HG03097 (cell line): ENCODE results near the gene CCDC110.
A peak's percentile ranks its signal among the peaks of the same experiment; 100 is the strongest.
"Not testable (repeated sequence)": the region's sequence is repeated elsewhere in the genome, so short reads cannot be mapped to it uniquely, and the experiment has no call there.

Experiments
- ATAC-seq: cut with Tn5 transposase; IDR thresholded peaks from one replicate; pipeline ENCODE4 v1.9.1; 2021; ENCODE audit not compliant: unreplicated experiment, low FRiP score

The CCDC110 gene

DNA sequence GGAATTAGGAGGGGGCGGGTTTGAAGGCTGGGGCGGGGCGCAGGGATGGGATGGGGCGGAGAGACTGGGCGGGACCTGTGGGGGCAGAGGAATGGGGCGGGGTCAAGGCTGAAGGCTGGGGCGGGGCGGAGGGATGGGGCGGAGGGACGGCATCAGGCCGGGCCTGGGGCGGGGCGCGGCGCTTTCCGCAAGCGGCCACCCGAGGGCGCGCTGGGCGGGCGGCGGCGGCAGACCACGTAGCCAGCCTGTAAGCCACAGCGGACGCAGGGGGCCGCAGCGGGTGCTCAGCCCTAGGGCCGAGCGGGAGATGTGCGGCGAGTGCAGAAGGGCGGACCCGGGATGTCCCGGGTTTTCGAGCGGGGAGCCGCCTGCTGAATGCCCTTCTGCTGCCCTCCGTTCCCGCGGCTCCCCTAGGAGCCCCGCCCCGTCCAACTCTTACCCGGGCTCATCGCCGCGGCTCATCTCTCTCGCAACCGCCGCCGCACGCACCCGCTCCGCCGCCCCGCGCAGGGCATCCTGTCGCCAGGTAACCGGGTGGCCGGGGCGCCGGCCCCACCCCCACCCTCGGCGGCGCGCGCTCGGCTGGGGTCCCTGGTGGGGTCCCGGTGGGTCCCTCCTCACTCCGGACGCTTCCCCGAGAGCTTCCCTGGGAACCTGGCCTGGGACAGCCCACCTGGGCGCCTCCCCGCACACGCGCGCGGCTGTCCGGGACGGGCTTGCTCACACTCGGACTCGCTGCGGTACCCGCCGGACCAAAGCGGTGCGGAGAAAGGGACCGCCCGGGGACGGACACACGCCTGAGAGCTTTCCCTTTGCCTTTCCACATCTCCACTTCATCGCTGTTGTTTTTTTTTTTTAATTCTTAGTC, at the start of gene CCDC110:
Gene CCDC110 (minus strand): TSS at position 499 of the 868 bp plus-strand sequence. CDS start 50 bp downstream, at position 449.
- ATAC-seq, result peak; percentile 97

DNA sequence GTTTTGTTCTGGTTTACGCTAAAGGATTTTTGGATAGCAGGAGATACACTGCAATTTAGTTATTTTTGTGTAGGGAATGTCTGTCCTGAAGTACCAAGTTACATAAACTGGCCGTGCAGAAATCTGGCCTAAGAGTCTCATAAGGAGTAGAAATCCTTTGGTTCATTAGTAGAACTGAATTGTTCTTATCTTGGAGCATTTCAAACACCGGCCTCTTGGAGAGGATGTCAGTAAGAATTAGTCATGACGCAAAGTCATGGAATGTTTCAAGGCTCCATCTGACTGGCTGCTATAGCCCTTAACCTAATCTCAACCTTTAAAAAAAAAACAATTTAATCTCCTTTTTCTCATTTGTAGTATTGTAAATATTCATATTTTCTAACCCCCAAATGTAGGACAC, 48.6 kb upstream of the CCDC110 start:
- no peak for ATAC-seq

DNA sequence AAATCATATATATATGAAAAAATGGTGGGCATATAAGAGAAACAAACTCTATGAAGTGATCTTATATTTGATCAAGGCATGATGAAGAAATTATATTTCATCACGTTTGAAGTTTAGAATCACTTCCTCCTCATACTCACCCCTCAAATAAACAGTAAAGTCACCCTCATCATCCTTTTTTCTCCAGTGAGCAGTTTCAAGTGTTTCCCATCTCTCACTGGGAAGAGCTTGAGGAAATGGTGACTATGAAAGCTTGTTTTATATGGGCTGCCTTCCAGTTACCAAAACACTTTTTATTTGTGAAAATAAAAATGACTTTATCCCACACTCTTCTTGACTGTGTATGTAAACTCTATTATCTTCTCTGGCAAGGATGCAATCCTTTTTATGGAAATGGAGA, 47.0 kb upstream of the CCDC110 start:
- ATAC-seq, result no peak

DNA sequence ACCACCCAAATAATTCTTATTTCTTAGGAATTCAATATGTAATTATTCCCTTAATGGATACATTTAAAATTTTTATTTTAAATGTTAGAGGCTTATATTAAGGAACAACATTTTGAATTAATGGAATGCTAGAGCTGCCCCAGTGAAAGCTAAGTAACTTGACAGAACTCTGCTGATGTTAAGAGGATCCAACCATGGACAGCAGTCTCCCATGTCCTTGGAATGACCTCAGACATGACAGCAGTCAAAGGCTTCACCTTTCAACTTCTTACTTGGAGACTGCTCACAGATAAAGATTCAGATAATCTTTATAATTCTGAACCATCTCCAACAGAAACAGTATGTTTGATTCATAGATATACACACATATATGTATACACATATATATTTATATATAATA, 46.5 kb upstream of the CCDC110 start:
- ATAC-seq, result no peak

DNA sequence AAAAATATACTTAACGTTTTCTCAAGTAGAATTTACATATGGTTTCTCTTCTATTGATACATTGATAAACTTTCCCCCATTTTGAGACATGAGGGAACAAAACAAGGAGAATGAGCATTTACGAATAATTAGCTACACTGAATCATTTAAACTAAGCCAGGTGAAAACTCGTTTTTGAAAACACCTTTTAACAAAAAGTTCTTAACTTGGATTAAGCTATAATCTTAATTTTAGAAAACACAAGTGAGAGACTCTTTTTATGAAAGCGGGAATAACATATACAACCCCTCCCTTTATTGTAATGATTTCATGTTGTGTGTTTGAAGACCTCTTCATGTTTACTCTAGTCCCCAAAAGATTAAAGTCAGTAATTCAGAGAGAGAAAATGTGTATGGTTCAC, 43.7 kb upstream of the CCDC110 start:
- no peak for ATAC-seq

DNA sequence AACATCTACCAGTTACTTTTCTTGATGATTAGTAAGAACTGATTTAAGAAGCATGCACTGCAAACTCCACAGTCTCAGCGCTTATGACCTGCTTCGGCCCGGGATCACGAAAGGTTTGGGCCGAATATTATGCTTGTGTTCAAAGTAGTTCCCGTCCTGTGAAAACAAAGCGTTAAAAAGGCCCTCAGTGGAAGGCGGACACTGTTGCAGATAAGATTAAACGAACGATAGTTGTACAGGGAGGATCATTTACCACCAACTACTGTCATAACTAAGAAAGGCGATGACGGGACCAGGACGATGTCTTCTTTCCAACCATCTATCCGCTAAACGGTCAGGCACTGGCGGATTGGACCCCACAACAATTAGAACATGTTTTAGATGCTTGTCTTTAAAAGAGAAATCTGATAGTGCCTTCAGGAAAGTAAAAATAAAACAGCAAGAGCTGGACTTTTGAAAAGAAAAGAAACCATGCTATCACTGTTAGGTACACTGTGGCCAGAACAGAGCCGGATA, 42.7 kb upstream of the CCDC110 start:
- ATAC-seq, result no peak

DNA sequence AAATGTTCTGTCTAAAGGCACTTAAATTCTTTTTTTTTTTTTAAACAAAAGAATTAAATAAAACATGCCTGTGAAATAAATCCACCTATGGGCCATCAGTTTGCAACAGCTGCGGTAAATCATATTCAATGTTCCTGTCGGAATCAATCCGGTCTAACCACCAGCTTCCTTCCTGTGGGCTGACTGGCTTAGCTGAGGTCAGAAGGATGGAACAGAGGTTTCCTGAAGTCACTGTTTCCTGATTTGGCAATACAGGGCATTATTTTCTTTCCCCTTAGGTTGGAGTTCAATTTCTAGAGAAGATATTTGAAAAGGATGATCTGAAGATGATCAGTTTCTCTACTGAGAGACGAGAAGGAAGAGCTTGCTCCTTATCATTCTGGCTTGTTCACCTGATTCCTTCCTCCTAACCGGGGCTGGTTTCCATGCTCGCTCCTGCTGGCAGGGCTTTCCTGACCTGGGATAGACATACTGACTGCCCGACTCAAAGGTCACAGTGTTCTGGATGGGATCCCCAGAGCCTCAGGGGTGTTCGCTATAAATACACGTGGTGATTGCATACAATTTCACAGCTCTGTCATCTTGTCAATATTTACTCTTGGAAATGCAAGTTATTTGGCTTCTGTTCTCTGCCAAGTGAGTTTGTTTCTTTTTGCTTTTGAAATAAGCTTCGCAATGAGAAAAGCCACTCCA, 42.1 kb upstream of the CCDC110 start:
- ATAC-seq, result no peak

DNA sequence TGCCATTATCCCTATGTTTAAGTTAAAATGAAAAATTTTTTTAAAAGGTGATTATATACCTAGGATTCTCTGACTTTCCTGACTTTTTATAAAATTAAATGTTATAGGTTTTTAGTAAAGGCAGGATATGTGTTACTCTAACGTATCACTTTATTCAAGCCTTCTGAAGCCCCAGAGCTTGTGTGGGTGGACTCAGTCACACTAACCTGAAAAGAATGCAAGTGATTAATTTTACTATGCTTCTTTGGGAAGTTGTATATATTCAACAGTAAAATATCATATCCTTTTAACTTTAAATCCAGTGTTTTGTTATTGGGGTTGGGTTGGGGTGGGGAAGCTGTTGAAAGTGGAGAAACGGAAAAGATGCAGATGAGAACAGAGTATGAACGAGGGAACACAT, 41.0 kb upstream of the CCDC110 start:
- ATAC-seq, result no peak

DNA sequence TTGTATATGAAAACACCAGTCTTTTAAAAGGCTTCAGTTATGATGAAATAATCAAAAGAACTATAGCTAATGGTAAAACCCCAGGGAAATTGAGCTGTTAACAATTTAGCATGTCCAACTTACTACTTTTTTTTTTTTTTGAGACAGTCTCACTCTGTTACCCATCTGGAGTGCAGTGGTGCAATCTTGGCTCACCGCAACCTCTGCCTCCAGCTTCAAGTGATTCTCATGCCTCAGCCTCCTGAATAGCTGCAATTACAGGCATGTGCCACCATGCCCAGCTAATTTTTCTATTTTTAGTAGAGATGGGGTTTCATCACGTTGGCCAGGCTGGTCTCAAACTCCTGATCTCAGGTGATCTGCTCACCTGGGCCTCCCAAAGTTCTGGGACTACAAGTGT, 39.7 kb upstream of the CCDC110 start:
- not testable (repeated sequence) for ATAC-seq

DNA sequence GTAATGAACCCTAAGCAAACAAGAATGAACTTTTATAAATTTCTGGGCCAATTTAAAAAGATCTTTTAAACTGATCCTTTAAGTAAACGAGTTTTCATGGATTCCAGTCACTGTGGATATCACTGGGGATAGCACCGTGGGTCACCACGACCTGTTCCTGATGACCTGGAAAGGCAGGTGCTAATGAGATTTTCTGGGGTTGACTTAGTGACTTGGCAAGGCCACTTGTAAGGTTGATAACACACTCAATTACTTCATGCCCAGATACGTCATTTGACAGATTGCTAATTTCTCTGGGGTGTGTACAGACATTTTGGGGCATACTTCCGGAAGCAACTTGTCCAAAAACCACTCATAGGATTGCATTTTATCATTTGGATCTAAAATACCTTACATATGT, 39.3 kb upstream of the CCDC110 start:
- no peak for ATAC-seq

DNA sequence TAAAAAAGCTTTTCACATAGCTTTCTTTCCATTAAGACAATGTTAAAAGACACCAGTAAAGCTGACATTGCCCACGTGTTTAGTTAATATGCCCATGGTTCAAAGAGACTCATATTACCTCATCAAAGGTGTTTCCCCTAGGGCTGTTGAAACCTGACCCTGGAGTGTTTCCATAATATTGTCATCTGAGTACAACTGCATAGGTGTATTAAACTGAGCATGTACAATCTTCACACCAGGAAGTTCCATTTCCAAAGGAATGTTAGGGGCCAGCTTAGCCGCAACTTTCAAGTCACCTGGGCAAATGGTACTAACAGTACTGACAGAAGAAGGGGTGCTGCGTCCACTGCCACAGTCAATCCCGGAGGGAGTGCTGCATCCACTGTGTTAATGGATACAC, 36.6 kb upstream of the CCDC110 start:
- no peak for ATAC-seq

DNA sequence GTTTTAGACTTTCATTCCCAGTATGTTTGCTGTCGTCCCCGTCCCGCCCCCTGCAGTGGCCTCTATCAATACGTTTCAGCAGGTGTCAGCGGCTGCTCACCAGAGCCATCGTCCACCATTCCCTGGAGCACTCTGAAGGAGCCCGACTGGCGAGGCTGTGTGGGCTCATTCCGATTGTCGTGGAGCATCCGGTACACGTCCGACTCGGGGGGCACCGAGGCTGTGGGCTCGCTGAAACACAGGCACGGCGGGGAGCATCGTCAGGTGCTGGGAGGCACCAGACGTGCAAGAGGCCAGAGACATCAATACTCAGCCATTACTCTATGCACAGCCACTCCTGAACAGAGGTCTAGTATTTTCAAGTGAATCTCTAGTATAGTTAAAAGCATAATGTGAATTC, 34.9 kb upstream of the CCDC110 start:
- no peak for ATAC-seq

DNA sequence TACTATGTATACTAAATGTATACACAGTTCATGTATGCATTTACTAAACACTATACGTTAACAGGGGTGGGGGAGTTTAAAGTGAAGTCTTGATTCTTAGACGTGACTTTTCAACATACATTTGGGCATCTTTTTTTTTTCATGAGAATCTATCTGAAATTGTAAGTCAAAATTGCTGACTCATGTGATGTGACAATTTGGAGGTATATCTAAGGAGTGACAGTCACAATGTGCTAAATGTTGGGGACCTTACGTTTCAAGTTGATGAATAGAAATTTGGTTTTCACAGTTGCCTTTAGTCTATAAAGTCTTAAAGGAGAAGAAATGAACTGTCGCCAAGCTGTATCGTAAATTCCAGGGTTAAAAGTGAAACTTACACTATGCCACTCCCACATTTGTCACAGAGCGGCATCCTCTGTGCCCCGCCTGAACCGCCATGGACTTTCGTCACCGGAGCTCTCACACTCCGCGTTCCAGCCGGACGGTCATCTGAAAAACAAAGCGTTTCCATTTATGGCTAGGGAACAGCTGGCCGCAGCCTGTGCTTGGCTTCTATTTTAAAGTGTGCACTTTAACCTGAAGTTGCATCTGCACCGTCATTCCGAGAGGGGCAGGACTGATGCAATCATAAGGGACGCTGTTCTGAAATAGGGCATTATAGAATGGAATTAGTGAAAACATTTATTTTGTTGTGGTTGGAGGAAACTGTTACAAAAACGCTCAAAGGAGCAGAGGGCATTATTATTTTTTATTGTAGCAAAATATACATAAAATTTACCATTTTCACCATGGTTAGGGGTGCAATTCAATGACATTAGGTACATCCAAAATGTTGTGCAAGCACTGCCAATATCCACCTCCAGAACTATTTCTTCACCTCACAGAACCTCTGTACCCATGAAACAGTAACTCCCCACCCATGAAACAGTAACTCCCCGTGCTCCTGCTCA, 32.8 kb upstream of the CCDC110 start:
- ATAC-seq, result no peak

DNA sequence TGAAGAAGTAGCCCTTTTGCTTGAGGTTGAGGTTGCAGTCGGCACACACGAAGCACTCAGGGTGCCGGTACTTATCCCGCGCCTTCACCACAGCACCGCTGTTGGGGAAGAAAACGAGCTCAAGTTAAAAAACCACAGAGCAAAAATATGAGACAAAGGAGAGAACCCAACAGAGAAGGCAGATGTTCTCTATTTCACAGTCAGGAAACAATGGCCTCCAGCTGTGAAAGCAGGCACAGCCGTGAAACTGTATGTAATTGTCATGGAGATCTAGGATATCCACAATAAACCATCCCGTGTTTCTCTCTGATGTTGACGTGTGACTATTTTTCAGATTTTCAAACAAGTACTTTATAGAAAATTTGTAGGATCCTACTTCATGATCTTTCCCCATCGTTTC, 30.9 kb upstream of the CCDC110 start:
- ATAC-seq, result no peak

DNA sequence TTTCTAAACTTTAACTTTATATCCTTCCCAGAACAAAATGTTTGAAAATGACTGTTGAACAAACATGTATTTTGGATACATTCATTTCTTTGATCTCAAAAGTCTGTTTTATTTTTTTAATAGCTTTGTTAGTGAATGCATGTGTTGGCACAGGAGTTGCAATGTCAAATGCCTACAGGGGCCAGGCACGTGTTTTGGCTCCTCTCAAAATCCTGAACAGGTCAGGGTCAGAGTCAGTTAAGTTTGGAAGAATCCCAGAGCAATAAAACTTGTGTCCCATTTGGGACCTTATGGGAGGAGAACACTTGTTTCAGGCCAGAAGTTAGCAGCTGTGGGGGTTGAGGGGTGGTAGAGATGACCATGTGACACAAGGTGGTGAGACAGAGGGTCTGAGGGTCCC, 29.0 kb upstream of the CCDC110 start:
- no peak for ATAC-seq

DNA sequence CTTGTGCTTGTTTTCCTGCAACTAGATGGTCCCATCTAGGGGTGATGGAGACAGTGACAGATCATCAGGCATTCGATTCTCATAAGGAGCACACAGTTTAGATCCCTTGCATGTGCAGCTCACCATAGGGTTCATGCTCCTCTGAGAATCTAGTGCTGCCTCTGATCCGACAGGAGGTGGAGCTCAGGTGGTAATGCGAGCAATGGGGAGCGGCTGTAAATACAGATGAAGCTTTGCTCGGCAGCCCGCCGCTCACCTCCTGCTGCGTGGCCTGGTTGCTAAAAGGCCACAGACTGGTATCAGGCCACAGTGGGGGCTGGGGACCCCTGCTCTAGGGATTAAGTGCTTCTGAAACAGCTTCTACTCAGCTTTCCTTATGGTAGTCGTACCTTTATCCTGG, 28.5 kb upstream of the CCDC110 start:
- no peak for ATAC-seq

DNA sequence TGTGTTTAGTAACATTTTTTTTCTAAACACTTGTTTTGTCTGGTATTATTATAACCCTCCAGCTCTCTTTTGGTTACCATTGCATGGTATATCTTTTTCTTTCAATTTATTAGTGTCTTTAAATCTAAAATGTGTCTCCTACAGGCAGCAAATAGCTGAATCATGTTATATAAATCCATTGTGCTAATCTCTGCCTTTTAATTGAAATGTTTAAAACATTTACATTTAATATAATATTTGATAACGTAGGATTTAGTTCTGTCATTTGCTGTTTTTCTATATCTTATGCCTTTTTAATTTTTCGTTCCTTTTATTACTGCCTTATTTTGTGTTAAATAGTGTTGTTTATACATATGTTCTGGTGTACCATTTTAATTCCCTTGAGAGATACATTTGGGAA, 17.1 kb upstream of the CCDC110 start:
- no peak for ATAC-seq

DNA sequence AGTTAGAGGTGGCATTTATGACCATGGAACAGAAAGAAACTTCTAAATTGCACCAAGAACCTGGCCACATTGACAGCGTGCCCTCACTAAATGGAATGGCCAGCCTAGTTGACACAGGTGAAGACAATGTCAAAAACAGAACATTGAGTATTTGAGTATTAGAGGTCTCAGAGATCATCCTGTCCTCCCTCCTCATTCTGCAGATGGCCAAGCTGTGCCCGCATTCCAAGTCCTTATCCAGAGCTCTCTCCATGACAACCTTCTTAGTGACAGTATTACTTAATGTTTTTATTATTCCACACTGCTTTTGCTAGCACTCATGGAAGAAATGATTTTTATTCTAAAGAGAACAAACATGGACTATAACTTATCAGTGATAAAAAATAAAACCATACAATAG, 9.9 kb upstream of the CCDC110 start:
- no peak for ATAC-seq

DNA sequence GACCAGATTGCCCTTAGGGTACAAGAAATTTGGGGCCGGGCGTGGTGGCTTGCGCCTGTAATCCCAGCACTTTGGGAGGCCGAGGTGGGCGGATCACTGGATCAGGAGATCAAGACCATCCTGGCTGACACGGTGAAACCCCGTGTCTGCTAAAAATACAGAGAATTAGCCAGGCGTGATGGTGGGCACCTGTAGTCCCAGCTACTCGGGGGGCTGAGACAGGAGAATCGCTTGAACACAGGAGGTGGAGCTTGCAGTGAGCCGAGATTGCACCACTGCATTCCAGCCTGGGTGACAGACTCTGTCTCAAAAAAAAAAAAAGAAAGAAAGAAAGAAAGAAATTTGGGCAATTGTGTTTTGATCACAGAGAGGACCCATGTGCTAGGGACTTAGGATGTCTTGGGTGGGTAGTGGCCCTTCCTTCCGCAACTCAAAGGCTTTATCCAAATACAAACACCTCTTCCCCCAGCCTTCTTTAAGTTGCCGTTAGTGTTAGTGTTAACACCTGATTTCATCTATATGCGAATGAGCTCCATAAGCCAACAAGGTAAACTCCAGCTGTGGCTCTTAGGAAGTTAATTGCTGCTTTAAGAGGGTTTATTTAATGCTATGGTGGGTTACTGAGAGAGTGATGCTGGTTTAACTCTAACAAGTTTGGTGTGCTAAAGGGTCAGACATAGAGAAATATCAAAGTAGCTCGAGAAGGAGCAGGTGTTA, 8.6 kb upstream of the CCDC110 start:
- ATAC-seq, result no peak

DNA sequence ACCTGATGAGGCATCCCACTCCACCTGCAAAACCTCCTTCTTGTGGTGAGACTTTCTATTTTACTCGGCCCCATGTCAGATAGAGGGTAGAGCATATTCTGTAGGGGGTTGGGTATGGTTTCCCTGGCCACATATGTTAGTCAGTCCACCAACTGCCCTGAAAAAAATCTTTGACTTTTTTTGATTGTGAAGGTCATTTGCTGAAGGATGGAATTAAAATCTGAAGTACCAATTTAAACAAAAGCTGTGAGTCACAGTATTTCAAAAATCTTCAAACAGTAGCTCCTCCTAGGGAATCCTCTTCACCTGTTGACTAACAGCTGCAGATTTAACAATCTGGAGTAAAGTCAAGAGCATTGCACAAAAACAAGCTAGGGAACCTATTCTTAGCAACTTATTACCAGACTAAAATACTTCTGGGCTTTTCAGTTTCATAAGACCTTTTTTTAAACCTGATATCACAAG, 8.0 kb upstream of the CCDC110 start:
- ATAC-seq, result no peak
